Activated CD8-positive, alpha-beta memory T cell treated with anti-CD3 and anti-CD28 coated beads for 1 hour (primary cell): Measurements from ENCODE around the gene TRIM61.
"Not testable (repeated sequence)": the region's sequence is repeated elsewhere in the genome, so short reads cannot be mapped to it uniquely, and the experiment has no call there.

Experiments used
- DNase-seq, 2 donors: peaks; one replicate each; pipeline ENCODE4 v3.0.0-alpha.2; 2020; ENCODE audit warnings: low read depth in 1 of 2; ENCODE audit errors: extremely low read depth in 1 of 2

The TRIM61 gene

DNA sequence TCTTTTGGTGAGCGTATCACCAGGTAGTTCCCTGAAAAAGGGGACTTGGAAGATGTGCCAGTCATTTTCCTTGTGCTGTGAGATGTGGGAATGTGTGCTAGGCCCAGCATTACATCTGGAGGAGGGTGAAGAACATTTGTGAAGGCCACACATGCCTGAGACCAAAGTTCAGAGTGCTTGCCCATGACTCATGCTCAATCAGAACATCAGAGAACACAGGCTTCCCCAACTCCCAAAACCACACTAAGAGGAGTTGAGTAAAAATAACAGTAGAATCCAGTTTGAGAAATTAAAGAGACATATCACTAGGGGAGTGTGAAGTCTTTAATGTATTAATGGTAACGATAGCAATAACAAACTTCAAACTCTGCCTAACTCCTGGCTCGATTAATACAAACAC, 18.0 kb downstream of the TRIM61 start:
- not testable (repeated sequence) for DNase-seq

DNA sequence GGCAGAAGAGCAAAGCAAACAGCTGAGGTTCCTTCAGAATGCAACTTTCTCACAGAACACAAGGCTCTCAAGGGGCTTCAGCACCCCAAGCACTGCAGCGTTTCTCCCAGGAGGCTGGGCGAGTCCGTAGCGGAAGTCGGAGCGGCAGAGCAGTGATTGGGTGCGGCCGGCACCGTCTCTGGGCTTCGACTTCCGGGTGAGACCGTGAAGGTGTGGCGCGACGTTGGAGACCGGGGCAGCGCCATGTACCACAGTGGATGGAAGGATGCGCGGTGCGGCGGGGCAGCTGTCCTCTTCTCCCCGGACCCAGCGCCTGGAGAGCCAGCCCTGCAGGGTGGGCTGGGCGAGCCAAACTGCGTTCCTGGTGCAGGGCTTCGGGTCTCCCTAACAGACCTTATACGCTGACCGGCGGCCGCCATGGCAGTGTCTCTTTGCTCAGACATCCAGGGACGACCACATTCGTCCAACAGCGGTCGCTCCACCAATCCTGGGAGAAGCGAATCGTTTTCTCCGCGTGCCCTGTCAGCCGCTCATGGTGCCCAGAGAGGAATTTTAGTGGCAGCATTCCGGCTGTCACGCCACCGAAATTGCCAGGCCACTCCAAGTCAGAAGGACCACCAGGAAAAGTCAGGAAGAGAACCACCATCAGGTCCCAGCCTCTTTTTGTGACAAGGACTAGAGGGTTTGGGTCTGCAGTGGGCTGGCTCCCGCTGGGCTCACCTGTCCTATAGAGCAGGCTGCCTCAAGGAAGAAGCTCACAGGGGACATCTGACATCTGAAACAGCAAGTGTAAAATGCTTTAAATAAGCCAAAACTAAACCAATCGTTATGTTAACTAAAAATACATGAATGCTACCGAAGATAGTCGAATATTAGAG, 20.5 kb downstream of the TRIM61 start:
- DNase-seq, result peak; percentile 33 to 50

DNA sequence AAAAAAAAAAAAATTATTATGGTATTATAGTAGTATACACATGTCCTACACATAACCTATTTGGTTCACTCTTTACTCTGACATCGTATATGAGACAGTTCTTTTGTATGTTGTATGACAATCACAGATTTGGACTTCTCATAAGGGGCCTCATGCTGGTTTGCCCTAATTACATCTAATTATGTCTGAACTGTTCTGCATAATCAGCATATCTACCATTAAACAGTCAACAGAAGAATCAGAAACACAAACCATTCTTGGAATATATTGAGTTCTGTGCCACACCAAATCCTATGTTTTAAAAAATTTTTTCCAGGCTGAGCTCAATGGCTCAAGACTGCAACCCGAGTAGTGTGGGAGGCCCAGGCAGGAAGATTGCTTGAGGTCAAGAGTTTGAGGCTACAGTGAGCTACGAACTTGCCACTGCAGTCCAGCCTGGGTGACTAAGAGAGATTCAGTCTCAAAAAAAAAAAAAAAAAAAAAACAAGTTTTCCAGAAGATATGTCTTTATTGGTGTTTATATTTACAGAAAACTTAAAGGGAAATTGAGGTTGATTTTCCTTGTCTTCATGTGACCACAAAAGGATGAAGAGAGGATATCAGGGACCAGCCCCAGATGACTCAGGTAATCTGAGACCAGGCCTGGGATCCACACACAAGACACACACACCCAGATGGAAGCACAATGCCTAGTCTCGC, 22.2 kb downstream of the TRIM61 start:
- no peak for DNase-seq

DNA sequence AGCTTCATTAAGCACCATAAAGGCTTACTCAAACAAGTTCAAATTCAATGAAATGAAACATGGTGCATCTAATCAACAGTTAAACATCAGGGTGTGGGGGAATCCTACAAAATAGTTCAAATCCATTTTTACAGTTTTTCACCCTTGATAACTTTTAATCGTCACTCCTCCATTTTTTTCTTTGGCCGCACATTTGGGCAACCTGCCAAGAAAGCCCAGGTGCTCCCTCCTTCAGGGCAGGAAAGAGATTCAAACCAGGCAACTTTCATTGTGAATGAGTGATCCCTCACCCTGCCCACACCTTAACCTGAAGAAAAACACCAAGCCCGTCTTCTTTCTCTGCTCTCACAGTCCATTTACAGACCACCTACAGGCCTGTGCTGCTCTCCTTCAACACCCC, 24.9 kb downstream of the TRIM61 start:
- no peak for DNase-seq

DNA sequence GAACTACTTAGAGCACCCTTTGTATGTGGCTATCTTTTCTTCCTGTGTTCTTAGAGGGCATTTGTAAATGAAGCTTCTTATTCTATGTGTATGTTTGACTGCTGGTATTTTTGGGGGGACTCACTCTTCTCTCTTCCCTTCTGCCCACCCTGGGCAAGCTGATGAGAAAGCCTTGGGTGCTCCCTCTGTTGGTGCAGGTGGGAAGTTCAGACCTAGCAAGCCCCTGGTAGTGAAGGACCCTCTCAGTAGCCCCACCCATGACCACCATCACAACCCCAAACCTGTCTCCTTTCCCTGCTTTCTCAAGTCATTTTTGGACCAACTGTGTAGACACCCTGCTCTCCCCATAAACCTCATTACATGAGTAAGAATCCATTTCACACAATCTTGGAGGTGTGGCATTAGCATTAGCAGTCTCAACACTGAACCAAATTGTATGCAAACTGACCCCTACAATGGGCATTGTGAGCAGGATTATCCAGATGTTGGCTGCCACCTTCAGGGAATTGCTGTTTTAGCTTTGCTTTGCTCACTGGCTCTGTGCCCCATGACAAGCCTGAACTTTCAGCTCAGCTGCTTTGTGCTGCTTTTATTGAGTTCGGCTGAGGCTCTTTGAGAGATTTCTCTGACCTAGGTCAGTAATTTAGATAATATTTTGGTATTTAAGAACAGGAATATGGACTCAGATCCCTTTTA, 27.9 kb downstream of the TRIM61 start:
- DNase-seq, result no peak

DNA sequence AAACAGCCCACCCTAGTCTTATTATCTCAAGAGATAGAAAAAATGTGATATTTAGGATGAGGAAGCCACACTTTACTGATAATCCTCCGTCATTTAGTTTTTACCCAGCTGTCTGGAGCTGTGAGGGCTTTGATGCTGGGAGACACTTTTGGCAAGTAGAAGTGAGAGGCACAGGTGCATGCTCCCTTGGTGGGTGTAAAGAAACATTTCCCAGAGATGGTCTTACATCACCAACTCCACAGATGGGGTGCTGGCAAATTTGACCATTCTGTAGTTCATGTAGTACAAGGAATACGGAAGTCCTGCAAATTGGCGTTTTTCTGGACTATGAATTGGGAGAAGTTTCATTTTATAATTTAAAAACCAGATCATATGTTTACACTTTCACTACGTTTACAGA, 28.5 kb downstream of the TRIM61 start:
- DNase-seq, result no peak

DNA sequence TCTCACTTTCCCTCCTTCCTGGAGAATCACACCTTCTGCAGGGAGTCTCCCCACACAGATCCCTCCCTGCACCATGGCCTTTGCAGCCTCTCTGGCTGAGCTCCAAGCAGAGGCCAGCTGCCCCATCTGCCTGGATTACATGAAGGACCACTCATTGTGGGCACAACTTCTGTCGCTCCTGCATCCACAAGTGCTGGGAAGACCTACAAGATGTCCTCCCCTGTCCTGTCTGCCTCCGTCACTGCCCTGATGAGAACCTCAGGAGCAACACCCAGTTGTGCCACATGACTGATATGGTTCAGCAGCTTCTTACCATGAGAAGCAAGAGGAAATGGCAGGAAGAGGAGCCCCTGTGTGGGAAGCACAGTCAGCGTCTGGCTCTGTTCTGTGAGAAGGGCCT, 29.5 kb downstream of the TRIM61 start:
- DNase-seq, result not testable (repeated sequence)

DNA sequence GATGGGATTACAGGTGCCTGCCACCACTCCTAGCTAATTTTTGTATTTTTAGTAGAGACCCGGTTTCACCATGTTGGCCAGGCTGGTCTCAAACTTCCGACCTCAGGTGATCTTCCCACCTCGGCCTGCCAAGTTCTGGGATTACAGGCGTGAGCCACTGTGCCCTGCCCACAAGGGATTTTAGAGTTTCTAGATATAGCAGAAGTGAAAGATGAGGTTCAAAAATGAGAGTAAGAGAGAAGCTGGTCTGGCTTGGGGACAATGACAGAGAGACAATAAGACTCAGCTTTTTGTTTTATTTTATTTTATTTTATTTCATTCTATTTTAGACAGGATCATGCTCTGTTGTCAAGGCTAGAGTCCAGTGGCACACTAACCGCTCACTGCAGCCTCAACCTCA, 30.6 kb downstream of the TRIM61 start:
- no peak for DNase-seq

DNA sequence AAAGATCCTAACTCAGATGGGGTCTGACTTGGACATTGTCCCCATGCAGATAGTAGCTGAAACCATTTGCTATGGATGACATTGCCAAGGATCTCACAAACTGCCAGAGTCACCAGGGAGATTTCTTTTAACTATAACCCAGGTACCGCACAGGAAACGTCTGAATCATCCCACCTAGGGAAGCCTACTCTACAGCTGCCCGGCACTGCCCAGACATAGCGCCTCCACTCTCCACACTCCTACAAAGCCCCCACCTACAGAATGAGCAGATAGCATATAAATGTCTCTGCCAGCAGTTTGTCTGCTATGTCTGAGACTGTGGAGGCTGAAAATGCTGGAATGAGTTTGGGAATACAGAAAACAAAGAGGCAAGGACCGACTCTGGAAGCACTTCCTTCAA, 32.3 kb downstream of the TRIM61 start:
- no peak for DNase-seq

DNA sequence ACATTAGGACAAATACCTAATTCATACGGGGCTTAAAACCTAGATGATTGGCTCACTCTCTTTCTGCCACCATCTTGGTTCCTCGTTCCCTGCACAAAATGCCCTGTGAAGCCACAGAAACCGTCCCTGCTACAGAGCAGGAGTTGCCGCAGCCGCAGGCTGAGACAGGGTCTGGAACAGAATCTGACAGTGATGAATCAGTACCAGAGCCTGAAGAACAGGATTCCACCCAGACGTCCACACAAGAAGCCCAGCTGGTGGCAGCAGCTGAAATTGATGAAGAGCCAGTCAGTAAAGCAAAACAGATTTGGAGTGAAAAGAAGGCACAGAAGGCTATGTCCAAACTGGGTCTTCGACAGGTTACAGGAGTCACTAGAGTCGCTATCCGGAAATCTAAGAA, 34.3 kb downstream of the TRIM61 start:
- no peak for DNase-seq

DNA sequence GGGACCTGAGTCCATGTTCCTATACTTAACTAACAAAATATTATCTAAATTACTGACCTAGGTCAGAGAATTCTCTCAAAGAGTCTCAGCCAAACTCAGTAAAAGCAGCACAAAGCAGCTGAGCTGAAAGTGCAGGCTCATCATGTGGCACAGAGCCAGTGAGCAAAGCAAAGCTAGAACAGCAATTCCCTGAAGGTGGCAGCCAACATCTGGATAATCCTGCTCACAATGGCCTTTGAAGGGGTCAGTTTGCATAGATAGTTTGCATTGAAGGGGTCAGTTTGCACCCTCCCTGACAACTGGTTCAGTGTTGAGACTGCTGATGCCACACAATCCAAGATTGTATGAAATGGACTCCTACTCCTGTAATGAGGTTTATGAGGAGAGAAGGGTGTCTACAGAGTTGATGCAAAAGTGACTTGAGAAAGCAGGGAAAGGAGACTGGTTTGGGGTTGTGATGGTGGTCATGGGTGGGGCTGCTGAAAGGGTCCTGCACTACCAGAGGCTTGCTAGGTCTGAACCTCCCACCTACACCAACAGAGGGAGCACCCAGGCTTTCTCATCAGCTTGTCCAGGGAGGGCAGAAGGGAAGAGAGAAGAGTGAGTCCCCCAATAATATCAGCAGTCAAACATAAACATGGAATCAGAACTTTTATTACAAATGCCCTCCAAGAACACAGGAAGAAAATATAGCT, 39.7 kb downstream of the TRIM61 start:
- no peak for DNase-seq

DNA sequence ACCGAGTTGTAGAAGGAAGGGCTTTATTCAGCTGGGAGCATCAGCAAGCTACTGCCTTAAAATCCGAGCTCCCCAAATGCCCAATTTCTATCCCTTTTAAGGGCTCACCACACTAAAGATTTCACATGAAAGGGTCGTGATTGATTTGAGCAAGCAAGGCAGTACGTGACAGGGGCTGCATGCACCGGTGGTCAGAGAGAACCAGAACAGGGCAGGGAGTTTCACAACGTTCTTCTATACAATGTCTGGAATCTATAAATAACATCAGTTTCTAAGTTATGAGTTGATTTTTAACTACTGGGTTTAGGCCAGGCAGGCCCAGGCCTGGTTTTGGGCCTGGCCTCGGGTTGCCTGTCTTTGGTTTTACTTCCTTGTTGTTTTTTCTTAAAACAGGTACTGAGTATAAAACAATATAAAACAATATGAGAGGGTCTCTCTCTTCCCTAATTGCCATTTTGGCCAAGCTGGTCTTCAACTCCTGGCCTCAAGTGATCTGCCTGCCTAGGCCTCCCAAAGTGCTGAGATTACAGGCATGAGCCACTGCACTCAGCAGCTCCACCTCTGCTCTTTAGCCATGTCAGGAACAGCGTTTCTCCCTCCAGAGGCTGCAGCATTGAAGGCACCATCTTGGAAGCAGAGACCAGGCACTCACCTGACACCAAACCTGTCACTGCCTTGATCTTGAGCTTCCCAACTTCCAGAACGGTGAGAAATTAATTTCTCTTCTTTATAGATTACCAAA, 41.4 kb downstream of the TRIM61 start:
- not testable (repeated sequence) for DNase-seq

DNA sequence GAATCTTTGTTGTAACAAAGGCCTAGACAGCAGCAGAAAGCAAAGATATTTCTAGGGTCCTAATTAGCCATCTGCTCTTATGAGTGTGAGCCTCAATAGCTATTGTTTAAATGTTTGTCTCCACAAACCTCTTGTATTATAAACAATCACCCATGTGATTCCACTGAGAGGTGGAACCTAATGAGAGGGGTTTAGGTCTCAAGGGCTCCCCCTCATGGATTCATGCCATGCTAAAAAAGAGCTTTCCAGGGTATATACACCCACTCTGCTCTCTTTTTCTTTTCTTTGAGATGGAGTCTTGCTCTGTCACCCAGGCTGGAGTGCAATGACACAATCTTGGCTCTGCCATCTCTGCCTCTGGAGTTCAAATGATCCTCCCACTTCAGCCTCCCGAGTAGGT, 42.1 kb downstream of the TRIM61 start:
- no peak for DNase-seq

DNA sequence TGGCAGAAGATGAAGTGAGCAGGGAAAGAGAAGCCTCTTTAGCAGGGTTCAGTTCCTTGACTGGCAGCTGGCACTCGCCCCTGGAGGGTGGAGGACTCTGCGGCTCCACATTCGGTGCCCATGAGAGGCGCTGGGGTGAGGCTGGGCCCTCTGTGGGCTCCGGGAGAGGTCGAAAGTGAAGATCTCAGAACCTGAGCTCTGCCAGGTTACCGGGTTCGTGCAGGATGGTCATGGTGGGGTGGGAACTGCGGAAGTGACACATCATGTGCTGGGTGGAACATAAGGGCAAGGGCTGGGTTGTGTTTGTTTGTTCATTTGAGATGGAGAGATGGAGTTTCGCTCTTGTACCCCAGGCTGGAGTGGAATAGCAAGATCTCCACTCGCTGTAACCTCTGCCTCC, 44.2 kb downstream of the TRIM61 start:
- DNase-seq, result no peak

DNA sequence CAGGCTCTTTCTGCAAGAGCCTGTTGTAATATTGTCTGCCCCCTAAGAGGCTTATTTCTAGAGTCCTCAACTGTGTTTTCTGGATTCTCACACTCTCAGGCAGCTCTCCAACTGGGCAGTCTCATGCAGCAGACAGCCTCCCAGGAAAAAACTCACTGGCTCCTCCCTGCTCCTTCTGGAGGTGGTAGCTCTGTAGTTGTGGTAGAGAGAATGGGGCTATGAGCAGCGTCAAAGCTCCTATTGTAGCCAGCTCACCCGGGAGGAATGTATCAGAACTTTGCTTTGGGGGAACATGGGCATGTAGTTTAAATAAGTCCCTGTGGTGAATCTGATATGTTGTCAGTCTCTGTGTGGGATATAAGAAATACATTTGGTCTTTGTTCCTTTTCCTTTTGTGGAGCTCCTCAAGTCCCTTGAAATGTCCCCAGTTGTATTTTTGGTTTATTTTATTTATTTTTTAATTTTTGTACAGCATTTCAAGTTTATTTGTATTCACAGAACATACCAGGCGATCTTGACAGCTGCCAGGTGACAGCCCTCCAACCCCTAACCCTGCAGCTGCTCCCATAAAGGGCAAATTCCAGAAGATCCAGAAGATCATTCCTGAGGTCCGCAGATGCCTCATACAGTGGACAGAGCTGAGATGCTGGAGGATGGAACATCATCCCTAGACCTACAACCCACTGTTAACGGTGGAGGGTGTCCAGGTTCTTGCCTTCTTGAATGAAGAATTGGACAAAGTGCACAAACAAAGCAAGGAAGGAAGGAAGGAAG, 45.7 kb downstream of the TRIM61 start:
- no peak for DNase-seq

DNA sequence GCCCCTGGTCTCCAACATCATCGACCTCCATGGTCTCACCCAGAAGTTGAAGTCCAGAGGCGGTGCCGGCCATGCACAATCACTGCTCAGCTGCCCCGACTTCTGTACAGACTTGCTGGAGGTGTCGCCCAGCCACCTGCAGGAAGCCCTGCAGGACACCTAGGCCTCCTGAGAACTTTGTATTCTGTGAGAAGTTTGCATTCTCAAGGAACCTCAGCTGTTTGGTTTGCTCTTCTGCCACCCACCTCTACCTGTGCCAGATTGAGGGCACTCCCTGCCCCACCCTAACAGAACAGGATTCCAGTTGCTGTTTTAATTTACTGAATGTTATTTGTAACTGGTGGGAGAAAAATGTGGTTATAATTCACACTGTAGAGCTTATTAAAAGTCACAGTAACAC, 46.8 kb downstream of the TRIM61 start:
- DNase-seq, result no peak

DNA sequence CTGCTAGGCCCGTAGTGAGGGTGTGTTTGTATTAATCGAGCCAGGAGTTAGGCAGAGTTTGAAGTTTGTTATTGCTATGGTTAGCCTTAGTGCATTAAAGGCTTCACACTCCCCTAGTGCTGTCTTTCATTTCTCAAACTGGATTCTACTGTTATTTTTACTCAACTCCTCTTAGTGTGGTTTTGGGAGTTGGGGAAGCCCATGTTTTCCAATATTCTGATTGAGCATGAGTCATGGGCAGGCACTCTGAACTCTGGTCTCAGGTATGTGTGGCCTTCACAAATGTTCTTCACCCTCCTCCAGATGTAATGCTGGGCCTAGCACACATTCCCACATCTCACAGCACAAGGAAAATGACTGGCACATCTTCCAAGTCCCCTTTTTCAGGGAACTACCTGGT, 50.4 kb downstream of the TRIM61 start:
- not testable (repeated sequence) for DNase-seq

DNA sequence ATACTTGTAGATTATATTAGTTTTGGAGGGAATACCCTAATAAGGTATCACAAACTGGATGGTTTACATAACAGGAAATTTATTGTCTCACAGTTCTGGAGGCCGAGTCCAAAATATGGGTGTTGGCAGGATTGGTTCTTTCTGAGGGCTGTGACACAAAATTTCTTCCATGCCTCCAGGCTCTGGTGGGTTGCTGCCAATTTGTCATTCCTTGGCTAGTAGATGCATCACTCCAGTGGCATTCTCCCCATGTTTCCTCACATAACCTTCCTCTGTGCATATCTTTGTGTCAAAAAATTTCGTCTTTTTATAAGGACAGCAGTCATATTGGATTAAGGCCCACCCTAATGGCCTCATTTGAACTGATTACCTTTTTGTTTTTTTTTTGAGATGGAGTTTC, 51.2 kb downstream of the TRIM61 start:
- DNase-seq, result no peak

DNA sequence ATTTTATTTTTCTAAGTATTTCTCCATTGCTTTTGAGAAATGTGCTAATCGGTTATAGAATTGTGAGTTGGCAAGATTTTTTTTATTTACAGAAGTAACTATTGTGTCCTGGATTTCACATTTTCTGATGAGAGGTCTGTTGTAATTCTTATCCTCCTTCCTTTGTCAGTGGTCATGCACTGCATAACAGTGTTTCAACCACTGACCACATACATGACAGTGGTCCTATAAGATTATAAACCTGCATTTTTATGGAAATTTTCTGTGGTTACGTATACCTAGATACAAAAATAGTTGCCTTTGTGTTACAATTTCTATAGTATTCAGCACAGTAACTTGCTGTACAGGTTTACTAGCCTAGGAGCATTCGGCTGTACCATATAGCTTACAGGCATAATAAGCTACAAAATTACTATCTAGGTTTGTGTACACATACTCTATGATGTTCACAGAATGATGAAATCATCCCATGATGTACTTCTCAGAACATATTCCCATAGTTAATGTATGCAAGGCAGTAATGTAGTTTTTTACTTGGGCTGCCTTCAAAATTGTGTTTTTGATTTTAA, 52.7 kb downstream of the TRIM61 start:
- DNase-seq, result no peak
